OCI-LY7 (cell line): ENCODE data around the gene MYLIP.

Source experiments
- EZH2phosphoT487 ChIP-seq: fragments of 200-600 bp; sonication (generic); IDR thresholded peaks from 2 replicates; pipeline ENCODE4 v1.6.1; 2018; ENCODE audit warnings: low read depth, borderline replicate concordance, mild to moderate bottlenecking, mixed run types, antibody characterized with exemption, low read length, moderate library complexity, mixed read lengths
- TF ChIP-seq, protein P1 (sequence below): fragments of 200-600 bp; sonication (generic); conservative IDR thresholded peaks from 2 replicates; pipeline ENCODE4 v1.5.1; 2014; ENCODE audit warnings: mild to moderate bottlenecking, antibody characterized with exemption, low read length, moderate library complexity, mixed read lengths

DNA sequence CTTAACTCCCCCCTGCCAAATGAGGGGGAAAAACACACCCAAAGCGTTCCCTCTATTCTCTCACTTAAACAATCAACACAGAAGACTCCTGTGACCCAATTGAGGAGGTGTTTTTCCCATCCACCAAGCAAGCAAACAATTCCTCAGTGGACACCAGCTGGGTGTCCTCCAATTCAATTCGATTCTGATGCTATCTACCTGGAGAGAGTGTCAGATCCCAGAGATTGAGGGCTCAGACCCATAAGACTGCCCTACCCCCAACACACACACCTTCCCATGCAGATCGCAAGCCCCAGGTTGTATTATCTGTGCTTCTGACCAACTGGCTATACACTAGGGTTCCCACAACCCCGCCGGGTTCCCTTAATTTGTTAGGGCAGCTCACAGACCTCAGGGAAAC lies 36.8 kb downstream of the MYLIP start:
- TF ChIP-seq, protein P1, sequence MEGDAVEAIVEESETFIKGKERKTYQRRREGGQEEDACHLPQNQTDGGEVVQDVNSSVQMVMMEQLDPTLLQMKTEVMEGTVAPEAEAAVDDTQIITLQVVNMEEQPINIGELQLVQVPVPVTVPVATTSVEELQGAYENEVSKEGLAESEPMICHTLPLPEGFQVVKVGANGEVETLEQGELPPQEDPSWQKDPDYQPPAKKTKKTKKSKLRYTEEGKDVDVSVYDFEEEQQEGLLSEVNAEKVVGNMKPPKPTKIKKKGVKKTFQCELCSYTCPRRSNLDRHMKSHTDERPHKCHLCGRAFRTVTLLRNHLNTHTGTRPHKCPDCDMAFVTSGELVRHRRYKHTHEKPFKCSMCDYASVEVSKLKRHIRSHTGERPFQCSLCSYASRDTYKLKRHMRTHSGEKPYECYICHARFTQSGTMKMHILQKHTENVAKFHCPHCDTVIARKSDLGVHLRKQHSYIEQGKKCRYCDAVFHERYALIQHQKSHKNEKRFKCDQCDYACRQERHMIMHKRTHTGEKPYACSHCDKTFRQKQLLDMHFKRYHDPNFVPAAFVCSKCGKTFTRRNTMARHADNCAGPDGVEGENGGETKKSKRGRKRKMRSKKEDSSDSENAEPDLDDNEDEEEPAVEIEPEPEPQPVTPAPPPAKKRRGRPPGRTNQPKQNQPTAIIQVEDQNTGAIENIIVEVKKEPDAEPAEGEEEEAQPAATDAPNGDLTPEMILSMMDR: no peak
- TF ChIP-seq EZH2phosphoT487: no peak
